Stimulated activated CD4-positive, alpha-beta T cell treated with anti-CD3 and anti-CD28 coated beads, Interleukin-1b, Interleukin-23, amount 100 ng/mL, for 1 hour (primary cell): ENCODE results near the gene MAS1L.

Source experiments
- DNase-seq, 2 donors: peaks; one replicate each; pipeline ENCODE4 v3.0.0-alpha.2; 2020; ENCODE audit warnings: low read depth in 2 of 2

Gene MAS1L, protein sequence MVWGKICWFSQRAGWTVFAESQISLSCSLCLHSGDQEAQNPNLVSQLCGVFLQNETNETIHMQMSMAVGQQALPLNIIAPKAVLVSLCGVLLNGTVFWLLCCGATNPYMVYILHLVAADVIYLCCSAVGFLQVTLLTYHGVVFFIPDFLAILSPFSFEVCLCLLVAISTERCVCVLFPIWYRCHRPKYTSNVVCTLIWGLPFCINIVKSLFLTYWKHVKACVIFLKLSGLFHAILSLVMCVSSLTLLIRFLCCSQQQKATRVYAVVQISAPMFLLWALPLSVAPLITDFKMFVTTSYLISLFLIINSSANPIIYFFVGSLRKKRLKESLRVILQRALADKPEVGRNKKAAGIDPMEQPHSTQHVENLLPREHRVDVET

DNA sequence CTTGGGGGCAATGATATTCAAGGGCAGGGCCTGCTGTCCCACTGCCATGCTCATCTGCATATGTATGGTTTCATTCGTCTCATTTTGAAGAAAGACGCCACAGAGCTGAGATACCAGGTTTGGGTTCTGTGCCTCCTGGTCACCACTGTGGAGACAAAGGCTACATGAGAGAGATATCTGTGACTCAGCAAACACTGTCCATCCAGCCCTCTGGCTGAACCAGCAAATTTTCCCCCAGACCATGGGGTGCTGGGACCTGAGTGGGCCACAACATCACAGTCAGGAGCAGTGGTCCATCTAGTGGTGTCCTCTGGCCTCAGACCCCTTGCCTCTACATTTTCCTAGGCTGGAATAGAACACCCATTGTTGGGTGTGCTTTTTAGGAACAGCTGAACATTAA is at the start of gene MAS1L:
Gene MAS1L, minus strand, starts transcription at position 297 of the 400 bp plus-strand sequence. Its CDS starts 54 bp downstream, at position 243.
- no peak for DNase-seq

DNA sequence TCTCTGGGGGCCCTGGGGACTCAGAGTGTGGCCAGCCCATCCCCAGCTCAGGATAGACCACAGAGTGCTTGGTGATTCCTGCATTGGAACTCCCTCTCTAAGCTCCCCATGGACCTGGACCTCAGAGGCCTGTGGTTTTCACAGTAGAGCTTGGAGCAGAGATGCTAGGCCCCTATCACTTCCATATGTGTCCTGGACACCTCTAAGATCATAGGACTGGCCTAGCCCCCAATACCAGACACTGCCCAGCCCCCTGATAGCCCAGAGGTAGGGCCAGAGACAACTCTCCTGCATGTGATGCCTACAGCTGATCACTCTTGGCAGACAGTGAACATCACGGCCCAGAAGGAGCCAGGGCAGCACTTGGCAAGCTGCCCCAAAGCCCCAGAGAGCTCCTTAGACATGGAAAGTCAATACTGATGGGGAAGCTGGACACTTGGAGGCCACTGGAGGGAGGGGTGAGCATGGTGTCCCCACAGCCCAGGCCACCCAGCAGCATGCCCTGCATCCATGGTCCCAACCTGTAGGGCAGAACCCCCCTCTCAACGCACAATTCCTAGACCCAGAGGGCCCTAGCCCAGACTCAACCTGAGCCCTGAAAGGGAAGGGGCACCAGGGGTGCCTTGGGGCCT is 44.7 kb upstream of the MAS1L start:
- no peak for DNase-seq

DNA sequence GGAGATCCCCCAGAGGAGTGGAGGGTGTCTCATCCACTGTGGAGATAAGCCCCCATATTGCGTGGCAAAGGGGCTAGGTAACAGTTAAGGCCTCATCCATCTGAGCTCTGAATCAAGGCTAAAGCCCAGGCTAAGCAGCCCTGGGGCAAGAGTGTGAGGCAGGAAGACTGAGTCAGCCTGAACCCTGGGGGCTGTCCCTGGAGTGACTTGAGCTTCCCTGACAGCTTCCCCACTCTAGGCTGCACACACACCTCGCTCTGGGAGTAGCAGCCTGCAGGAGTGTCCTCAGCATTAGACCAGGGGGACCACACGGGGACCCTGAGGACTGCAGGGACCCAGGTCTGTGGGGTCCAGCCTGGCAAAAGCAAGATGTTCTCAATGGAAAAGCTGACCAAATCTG is 43.9 kb upstream of the MAS1L start:
- no peak for DNase-seq

DNA sequence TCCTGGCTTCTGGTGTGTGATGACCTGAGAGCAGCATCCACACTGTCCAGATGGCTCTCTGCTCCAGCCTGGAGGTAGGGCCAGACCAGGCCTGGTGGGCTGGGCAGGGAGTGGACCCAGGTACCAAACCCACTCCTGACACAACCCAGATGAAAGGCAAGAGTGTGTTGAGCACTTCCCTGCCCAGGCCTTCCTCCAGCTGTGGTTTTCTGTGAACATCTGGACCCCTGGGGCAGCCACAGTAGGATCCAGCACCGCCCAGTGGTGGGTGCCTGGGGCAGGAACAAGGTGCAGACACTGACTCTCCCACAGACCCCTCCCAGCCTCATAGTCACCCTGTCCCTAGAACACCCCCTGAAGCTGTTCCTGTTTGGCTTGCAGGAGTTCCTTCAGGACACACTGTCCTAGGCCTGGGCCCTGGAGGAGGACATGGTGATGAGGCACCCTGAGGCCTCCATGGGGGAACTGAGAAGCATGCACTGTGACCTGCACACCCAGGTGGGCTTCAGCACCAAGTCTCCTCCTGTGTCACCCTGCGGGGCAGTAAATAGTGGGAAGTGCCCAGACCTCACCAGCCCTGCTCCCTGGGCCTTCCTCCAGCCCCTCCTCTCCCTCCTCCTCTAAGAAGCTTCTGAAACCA is 43.0 kb upstream of the MAS1L start:
- no peak for DNase-seq

DNA sequence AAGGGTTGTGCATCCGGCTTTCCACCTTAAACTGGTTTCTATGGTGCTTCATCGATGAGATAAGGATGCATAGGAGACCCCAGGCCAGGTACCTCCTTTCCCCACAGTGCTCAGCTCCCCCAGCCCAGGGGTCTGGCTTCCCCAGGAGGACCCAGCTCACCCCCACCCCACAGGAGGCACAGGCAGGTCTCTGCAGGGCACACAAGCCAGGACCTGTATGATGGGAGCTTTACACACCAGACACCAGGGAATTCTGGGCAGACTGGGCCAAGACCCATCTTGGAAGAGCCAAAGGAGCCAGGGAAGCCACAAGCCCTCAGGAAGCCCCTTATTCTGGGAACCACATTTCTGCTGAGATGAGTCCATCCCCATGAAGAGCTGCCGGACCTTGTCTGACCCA is 42.2 kb upstream of the MAS1L start:
- DNase-seq, result no peak

DNA sequence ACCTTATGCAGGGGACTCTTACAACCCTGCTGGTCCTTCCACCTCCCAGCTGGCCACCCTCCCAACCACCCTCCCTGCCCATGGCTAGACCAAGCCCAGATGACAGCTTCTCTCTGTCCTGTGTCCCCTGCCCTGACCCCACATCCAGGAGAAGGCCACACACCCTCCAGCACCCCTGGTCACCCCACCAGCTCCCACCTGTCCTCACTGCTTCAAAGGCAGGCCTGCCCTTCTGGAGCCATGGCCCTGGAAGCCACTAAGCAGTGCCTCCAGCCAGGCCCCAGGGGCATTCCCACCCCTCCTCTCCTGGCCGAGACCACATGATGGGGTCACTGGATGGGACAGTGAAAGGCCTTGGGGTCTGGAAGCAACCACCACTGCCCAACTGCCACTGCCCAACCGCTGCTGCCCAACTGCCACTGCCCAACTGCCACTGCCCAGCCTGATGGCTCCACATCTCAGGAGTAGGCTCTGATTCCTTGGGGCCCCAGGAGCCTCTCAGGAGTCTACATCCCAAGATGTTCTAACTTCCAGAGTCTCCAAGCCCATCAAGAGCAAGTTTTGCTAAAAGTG is 41.3 kb upstream of the MAS1L start:
- DNase-seq, result no peak

DNA sequence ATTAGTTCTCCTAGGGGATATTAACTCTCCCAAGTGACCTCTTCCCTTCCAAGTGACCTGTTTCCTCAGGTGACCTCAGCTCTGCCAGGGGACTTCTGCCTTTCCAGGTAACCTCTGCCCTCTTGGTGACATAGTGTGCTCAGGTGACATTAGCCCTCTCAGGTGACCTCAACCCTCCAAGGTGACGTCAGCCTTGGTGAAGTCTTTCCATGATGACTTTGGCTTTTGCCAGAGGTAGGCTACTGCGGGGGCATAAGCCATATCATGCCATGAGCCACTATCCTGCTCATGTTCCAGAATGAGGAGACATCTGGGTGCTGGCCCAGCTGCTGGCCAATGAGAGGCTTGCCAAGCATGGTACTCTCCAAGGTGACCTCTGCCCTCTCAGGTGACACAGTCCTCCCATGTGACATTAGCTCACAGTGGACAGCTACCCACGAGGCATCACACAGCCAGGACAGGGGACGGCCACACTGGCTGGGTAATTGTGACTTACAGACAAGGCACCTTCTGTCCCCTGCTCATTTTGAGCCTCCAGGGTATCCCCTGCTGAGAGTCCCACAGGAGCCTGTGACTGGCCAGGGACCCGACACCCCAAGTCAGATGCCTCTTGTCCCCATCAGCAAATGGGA is 40.7 kb upstream of the MAS1L start:
- no peak for DNase-seq

DNA sequence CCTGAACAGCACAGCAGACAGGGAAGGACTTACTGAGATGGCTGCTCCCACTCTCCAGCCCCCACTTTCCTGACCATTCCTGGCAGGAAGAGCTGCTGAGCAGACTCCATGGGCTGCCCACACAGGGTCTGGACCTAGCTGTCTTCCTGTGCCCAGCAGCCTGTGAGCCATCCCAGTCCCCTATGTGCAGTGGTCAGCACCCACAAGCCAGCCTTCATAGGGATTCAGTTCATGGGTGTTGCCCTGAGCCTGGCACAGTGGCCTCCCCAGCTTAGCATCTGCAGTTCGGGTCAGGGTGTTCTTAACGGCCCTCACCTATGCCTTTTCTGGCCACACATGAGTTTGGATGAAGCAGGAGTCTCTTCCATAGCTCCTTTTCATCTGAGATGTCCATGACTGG is 39.8 kb upstream of the MAS1L start:
- DNase-seq, result no peak

DNA sequence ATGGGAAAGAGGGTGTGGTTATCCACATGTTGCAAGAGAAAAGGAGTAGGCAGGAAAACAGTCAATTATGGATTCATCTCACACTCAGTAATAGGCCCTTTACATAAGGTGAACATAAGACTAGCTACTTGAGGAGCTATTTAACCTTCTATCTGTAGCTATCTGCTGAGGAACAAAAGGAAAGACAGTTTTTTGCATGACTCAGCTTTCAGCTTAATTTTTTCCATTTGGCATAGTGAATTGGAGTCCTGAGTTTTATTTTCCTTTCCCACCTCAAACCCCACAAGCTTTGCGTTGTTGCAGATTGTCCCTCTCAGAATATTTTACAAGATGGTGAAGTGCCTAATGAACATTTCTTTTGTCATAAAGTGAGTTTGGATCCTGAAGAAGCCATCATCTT is 39.4 kb upstream of the MAS1L start:
- DNase-seq, result no peak

DNA sequence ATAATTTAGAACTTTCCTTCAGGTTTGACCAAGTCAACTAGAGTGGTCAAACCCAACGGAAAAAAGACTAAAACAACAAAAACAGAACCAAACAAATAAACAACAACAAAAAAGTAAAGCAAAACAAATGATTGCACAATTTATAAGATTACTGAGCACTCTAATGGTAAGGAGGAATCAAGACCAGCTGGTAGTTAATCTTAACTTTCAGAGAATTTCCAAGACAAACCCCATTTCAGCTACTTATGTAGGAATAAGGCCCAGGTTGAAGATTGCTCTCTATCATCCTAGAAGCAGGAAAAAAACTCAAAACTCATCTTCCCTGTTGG is 37.5 kb upstream of the MAS1L start:
- no peak for DNase-seq

DNA sequence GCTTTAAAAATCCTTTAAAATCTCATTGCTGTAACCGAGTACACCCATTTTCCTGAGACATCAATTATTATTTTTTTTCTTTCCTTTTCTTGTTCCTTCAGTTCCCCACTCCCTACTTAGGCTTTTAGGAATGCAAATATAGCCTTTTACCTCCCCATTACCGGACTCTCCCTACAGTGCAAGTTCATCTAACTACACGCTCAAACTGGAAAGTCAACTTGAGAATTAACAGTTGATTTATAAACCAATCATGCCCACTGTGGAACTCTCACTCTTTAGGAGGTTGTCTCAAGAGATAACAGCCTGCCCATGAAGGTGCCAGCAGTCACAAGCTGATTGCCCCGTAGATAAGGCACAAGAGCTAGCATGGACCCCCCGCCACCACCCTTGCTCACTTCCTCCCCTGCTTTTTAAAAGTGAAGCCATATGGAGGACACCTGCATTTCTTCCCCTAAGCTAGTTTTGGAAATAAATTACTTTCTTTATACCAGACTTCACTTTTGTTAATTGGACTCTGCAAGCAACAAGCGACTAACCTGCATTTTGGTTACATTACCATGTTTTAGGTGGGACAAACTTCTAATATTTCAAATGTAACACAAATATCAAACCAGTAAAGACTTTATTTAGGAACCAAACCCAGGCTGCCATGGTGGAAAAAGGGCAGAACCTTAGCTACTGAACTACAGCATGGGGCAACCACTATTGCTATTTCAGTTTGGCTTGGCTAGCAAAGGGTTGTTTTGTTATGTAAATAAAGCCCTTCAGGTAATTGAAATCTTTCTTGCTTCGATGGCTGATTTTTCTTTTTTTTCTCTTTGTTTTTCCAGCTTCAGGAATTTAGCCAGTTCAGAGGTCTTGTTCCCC is 36.9 kb upstream of the MAS1L start:
- no peak for DNase-seq

DNA sequence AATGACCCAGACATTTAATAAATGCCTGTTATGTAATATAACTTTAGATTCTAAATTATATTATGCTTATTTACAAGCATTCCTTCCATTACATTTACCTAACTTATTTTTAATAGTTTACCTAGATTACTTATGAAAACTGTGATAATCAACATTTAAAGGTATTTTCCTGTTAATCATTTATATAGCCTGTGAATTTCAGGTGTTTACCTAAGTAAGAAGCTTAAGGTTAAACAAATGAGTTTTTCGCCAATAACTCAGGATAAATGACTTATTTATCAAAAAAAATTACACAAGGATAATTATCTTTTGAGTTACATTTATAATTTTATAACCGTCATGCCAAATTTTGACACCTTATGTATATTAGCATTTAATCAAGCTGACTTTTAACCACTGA is 36.3 kb upstream of the MAS1L start:
- no peak for DNase-seq

DNA sequence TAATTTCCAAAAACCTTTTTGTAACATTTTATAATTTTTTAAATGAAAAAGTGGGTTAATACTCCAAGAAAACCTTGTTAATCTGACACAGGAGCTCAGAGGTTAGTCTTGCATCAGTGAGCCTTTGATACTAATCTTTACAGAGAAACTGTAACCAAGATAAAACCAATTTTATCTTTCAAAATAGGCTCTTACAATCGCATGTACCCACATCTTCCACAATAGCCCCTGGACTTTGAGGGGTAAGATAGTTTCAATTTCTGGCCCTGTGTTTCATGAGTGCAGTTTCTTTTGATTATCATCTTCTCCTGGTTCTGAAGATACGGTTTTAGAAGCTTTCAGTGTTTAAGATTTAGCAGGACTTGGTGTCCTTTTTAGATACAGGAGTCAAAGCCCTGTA is 34.5 kb upstream of the MAS1L start:
- no peak for DNase-seq

DNA sequence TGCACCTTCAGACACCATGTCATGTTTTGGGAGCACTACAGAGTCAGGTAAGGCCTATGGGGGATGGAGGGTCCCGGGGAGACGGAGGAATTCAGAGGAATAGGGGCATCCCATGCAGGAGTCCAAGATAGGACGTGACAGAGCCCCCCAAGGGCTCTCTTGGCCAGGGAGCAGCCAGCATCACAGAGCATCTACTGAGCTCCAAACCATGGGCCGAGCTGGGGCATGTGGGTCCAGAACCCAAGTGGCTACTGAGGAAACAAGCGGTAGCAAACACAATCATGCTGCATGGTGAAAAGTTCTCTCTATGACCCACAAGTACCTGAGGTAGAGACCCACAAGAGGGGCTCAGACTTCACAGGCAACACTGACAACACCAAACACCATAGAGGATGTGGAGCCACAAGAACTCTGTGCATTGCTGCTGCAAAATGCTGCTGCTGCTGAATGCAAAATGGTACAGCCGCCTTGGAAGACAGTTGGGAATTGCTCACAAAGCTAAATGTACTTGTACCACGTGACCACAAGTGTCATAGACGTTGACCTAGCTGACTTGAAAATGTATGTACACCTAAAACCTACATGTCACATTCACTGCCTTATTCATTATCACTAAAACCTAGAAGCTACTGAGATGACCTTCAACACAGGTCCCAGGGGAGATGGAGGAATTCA is 33.4 kb upstream of the MAS1L start:
- DNase-seq, result no peak

DNA sequence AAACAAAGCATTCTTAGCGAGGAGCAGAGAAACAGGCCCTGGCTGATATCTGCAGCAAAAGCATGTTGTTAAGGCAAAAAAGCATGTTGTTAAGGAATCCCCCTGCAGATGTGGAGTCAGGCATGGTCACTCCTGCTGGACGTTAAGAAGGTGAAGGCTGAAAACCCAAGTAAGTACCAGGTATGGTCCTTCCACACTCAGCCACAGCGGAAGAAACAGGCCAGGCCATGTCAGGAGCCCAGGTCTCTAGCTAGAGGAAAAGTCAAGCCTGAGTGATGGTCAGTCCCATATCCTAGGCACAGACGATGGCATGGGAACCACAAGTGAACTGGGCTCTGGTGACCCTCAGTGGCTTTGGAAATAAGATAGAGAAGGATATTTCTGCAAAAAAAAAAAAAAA is 32.5 kb upstream of the MAS1L start:
- no peak for DNase-seq

DNA sequence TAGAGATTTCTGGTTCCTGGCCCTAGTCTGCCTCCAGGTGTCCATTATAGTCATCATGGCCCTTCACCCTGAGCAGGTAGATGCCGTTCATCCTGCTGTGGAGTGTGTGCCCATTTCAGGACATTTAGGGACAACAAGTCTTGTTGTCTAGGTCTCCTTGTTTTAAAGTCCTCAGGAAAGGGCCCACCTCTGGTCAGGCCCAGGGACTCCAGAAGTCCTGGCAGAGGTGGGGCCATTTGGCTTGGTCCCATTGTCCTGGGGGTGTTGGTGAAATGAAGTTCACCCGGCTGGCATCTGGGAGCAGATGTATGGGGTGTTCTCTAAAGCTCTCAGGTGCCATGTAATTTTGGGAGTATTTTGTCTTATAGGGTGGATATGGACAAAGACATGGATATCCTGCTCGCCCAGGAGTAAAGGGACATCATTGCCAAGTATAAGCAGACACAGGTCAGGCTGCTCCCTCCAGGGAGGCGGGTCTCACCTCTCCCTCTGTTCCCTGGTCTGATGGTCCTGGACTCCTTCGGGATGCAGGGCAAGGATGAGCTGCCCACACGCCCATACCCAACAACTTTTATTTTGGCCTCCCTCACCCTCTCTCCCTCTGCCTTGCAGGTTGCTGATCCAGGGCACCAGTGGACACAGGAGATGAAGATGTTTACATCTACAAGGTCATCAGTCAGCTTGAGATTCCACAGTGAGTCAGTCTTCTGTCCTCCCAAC is 31.7 kb upstream of the MAS1L start:
- no peak for DNase-seq

DNA sequence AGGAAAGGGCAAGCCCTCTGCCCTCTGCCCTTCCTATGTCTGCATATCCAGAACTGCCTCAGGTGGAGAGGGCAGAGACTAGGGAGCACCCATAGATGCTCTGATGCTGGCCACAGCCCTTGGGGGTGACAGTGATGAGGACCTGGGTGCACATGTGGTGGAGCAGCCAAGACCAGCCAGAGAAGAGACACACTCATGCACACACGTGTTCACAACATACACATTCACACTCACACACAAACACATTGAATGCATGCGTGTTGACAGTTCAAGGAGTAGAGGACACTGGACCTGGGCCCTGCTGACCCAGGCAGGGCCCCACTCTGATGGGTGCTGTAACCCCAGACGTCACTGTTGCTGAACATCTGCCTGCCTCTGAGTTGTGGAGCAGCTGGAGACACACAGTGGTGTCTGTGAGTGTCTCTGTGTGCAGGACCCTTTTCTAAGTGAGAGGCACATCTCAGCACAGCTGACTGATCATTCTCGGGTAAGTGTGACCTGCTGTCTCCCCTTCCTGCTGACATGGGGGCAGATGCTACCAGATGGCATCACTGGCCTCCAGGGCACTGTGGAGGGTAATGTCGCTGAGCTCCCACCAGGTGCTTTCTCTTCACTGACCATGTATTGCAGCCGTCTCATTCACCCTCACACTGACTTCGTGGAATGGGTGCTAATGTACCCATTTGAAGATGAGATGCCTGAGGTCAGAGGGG is 30.1 kb upstream of the MAS1L start:
- no peak for DNase-seq

DNA sequence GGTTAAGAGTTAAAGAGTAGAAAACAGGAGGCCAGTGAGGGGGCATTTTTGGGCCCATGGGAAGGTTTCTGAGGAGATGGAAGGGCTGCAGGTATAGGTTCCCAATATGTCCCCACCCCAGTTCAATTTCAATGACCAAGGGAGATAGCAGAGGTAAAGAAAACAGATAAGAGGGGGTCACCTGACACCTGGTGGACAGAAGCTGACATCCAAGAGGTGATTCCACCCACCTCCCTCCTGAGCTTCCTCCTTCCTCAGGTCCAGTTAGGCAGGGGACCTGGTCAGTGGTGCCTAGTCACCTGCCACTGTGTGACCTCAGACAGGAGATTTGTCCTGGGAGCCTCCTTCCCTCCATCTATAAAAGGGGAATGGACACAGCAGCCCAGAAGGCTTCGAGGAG is 29.5 kb upstream of the MAS1L start:
- DNase-seq, result no peak

DNA sequence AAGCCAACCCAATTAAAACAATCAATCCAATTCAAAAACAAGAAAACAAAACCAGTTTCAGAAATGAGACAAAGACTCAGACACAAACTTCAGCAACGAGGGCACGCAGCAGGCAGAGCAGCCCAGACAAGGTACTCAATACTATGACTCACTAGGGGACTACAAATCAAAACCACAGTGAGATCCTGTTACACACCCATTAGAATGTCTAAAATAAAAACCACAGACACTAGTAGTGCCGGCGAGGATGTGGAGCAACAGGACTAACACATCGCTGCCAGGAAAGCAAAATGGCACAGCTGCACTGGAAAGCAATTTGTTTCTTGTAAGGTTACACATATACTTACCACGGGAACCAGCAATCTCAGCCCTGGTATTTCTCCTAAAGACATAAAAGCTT is 28.4 kb upstream of the MAS1L start:
- DNase-seq, result no peak
